Breast epithelium (tissue), 3 donors: ENCODE data around the gene GMIP.

ENCODE experiments used
- POLR2A ChIP-seq: fragments of 450-650 bp; IDR thresholded peaks from one replicate; pipeline ENCODE4 v1.6.1; 2016; ENCODE audit warnings: antibody characterized with exemption, mild to moderate bottlenecking, moderate library complexity
- POLR2AphosphoS5 ChIP-seq, 3 donors: sonication (generic); formaldehyde crosslinking; IDR thresholded peaks; one replicate each; pipeline ENCODE4 v1.6.1; 2017; ENCODE audit warnings: antibody characterized with exemption in 3 of 3
- TF ChIP-seq, protein P1 (sequence below), 3 donors: fragments of 450-650 bp; IDR thresholded peaks; one replicate each; pipeline ENCODE4 v1.5.1; 2016 to 2017; ENCODE audit warnings: antibody characterized with exemption in 3 of 3, mild to moderate bottlenecking in 3 of 3, moderate library complexity in 3 of 3

DNA sequence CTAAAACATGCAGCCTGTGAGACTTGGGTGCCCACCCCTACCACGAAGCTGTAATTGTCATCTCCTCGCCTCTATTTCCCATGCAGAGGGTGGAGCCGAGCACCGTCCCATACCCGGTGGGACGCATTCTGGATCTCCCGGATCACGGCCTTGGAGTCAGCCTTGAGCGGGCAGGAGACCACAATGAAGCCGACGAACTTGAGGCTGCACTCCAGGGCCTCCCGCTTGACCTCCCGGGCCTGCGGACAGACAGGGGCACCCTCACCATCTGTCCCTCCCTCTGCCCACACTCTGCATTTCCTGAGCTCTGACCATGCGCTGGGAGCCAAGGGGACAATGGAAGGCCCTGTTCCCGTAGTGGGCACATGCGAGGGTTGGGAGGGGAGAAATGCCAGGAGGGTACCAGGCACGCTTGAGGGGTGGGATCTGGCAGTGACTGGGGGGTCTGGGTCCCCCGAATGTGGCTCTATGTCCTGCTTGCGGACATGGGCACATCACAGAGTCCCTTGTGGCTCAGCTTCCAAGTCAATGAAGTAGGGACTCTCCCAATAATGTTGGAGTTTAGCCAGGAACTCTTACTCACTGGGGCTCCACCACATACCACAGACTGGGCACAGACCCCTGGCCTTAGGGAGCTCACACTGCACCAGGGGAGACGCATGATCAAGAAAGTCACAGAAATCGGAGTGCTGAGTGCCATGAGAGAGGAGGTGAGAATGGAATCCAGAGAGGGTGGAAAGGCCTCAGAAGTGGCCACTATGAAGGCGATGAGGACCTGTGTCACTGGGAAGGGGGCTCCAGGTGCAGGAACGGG, 9.2 kb upstream of the GMIP start:
- TF ChIP-seq, protein P1, sequence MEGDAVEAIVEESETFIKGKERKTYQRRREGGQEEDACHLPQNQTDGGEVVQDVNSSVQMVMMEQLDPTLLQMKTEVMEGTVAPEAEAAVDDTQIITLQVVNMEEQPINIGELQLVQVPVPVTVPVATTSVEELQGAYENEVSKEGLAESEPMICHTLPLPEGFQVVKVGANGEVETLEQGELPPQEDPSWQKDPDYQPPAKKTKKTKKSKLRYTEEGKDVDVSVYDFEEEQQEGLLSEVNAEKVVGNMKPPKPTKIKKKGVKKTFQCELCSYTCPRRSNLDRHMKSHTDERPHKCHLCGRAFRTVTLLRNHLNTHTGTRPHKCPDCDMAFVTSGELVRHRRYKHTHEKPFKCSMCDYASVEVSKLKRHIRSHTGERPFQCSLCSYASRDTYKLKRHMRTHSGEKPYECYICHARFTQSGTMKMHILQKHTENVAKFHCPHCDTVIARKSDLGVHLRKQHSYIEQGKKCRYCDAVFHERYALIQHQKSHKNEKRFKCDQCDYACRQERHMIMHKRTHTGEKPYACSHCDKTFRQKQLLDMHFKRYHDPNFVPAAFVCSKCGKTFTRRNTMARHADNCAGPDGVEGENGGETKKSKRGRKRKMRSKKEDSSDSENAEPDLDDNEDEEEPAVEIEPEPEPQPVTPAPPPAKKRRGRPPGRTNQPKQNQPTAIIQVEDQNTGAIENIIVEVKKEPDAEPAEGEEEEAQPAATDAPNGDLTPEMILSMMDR (IDR thresholded peaks at IDR 0.05): no peak
- TF ChIP-seq POLR2A (no peak), POLR2AphosphoS5 (IDR thresholded peaks at IDR 0.05) (no peak)
